Amygdala (tissue), 56 donors: Measurements from ENCODE around the gene TMEM87B.
A peak's percentile ranks its signal among the peaks of the same experiment; 100 is the strongest.
"Not testable (repeated sequence)": the region's sequence is repeated elsewhere in the genome, so short reads cannot be mapped to it uniquely, and the experiment has no call there.

Source experiments
- DNase-seq, 56 donors: peaks; one replicate each; lab custom pipeline; 2025; lab: John Stamatoyannopoulos, UW

The TMEM87B gene

DNA sequence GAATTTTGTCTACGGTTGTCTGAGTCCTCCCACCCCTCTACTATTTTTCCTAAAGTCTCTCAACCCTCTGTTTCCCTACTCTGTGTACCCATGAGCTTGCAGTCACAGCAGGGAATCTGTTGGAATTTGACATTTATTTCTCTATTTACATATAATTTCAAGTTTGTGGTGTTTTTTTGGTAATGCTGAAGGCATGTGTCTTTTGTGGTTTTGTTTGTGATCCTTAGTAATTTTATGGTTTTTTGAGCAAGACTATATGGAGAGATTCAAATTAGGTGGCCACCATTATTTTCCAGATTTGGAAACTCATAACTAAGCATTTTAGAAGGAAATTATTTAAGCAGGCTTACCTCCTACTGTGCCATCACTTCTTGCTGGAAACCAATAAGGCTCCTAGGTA lies 55.9 kb downstream of the TMEM87B start:
- DNase-seq = no peak

DNA sequence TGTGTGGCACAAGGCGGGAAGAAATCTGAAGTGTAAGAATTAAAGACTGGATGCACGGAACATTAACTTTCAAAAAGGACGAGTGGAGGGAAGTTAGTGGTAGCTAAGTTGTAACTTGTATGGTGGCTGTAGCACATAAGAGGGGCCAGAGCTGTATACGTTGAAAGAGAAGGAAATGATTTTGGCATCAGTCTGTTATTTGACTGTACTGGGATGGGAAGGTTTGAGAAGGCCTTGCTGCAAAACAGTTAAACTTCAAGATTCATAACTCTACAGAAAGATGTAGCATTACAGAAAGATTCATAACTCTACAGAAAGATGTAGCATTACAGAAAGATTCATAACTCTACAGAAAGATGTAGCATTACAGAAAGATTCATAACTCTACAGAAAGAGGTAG lies 58.3 kb downstream of the TMEM87B start:
- not testable (repeated sequence) for DNase-seq

DNA sequence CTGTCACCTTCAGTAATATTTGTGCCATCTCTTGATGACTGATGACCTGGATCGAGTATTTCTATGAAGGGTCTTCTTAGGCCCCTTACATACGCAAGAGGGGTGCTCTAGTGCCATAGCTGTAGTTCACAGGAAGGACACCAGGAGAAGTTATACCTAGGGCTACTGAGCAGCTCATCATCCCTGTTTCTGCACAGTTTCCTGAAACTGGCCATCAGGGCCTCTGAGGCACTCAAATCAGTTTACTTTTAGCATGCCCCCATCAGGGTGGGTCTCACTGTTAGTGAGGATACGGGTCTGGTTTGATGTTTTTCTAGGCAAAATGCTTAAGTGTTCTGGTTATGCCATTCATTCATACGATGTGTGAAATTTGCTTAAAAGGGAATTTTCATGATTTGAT lies 63.1 kb downstream of the TMEM87B start:
- no peak for DNase-seq

DNA sequence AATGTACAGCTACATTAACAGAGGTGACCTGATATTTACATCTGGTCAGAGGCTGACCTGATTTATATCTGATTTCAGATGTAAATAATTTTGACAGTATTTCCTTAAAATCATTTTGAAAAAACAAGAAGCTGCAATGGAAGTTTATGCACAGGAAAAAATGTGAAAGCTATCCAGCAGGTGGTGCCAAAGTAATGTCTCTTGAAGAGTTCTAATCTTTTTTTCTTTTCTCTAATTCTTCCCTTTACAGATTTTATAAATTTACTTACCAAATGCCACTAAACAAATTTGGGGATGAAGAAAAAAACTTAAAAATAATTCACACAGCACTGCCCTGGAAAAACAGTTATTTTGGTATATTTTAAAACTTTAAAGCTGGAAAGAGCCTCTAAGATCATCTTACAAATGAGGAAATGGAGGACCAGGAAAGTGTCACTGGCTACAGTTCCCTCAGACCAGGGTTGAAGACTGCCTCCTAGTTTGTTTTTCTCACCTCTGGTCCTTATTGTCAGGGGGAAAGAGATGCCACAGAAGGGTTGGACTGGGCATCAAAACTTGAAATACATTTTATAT lies 66.7 kb downstream of the TMEM87B start:
- DNase-seq = peak in 4 of 56 donors; percentile 5 to 66 (median 30)

DNA sequence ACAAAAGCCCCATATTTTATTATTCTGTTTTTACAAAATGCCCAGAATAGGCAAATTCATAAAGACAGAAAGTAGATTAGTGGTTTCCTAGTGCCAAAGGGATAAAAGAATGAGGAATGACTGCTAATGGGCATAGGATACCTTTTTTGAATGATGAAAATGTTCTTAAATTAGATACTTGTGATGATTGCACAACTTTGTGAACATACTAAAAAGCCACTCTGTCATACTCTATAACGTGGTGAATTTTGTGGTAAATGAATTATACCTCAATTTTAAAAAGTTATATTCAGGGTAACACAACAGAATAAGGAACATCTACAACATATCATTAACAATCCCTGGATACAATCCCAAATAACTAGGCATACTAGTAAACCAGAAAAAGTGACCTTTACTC lies 74.0 kb downstream of the TMEM87B start:
- no peak for DNase-seq

DNA sequence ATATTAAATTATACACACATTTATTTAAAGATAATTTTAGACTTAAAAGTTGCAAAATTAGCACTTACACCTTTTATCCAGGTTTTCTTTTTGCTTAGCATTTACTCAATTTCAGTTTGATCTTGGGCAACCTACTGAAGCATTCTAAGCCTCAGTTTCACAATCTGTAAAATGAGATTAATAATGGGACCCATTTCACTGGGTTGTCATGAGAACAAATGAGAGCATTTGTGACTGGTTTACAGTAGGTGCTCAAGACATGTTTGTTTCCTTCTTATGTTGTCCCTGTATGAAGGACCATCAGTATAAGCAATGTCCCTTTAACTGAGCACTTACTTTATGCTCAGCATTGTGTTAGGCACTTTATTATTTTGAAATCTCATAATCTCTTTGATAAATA lies 78.3 kb downstream of the TMEM87B start:
- no peak for DNase-seq

DNA sequence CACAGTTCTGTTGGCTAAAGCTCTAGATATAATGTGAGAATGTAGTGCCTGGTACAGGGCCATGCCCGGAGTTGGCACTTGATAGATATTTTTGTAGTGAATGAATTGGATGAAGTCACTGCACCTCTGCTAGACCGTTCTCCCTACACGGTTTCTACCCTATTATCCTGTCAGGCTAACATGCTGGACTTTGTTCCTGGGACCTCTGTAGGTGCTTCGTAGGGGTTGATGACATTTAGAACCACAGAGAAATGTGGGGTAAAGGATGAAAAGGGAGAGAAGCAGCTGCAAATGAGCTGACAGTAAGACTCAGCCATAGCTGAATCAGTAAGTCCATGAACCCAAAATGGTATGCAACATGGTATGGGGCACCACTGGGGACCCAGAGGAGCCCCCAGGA lies 79.1 kb downstream of the TMEM87B start:
- DNase-seq = no peak

DNA sequence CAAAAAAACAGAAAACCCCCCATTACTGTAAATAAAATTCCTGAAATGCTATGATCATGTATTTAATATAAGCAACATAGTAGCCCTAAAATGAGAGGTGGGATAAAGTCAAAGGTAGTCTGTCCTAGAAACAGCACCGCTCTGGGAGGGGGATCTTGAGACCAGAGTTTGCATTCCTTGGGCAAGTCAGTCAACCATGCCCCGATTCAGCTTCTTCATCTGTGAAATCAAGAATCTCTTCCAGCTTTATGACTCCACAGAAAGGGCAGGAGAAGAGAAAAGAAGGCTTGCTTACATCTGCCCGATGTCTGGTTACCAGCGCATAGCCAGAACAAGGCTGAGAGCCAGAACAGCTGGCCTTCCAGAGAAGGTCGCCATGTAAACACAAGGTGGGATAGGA lies 81.0 kb downstream of the TMEM87B start:
- no peak for DNase-seq

DNA sequence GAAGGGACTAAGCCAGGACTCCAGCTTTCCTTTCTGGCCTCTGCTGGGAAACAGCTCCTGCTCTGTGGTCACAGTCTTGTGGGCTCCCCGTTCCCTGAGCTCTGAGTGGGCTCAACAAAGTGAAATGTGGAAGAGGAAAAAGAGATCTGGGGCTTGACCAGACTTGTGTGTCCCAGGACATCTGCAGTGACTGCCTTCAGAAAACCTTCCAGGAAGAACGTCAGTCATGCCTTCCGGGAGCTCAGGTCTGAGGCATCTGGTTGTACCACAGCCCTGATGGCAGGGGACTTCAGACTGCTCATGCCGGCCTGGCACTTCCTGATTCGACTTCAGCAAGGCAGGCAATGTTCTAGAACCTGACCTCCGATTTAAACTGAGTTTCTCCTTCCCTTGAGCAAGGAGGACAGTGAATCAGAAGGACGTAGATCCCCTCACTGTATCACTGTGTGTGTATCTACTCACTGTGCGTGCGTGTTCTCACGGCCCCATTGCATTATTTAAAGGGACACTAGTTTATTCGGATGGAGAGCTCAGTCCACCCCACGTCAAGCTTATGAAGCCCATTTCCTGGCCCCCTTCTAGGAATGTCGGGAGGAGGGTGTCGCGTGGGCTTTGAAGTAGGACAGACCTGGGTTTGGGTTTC lies 82.6 kb downstream of the TMEM87B start:
- no peak for DNase-seq

DNA sequence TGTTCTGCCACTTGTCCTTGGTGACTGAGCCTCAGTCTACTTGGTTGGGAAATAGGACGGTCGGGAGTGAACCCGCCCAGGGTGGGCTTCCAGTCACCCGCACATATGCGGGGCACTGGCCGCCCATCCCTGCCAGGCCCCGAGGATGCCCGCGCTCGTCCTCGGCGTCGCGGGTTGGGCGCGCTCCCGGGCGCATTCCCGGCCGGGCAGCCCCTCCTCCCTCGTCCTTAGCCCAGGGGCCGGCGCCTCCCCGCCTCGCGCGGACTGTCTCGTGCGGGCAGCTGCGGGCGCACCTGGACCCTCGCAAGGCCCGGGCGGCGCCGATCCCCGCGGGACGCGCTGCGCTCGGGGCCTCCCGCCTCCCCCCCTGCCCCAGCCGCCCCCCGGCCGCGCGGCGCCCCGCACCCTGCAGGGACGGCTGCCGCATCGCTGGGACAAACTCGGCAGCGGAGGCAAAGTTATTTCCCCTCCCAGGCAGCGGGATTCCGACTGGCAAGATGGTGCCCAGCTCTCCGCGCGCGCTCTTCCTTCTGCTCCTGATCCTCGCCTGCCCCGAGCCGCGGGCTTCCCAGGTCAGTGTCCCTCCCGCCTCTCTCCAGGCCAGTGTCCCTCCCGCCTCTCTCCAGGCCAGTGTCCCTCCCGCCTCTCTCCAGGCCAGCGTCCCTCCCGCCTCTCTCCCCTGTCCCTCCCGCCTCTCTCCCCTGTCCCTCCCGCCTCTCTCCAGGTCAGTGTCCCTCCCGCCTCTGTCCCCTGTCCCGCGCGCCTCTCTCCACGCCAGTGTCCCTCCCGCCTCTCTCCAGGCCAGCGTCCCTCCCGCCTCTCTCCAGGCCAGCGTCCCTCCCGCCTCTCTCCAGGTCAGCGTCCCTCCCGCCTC lies 83.3 kb downstream of the TMEM87B start, which contains the start of gene FBLN7:
TSS of gene FBLN7 (plus strand) at position 227 of the 874 bp plus-strand sequence. CDS start at position 498, 271 bp downstream.
- no peak for DNase-seq

DNA sequence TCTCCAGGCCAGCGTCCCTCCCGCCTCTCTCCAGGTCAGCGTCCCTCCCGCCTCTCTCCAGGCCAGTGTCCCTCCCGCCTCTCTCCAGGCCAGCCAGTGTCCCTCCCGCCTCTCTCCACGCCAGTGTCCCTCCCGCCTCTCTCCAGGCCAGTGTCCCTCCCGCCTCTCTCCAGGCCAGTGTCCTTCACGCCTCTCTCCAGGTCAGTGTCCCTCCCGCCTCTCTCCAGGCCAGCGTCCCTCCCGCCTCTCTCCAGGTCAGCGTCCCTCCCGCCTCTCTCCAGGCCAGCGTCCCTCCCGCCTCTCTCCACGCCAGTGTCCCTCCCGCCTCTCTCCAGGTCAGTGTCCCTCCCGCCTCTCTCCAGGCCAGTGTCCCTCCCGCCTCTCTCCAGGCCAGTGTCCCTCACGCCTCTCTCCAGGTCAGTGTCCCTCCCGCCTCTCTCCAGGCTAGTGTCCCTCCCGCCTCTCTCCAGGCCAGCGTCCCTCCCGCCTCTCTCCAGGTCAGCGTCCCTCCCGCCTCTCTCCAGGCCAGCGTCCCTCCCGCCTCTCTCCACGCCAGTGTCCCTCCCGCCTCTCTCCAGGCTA lies 84.1 kb downstream of the TMEM87B start:
- DNase-seq = not testable (repeated sequence)

DNA sequence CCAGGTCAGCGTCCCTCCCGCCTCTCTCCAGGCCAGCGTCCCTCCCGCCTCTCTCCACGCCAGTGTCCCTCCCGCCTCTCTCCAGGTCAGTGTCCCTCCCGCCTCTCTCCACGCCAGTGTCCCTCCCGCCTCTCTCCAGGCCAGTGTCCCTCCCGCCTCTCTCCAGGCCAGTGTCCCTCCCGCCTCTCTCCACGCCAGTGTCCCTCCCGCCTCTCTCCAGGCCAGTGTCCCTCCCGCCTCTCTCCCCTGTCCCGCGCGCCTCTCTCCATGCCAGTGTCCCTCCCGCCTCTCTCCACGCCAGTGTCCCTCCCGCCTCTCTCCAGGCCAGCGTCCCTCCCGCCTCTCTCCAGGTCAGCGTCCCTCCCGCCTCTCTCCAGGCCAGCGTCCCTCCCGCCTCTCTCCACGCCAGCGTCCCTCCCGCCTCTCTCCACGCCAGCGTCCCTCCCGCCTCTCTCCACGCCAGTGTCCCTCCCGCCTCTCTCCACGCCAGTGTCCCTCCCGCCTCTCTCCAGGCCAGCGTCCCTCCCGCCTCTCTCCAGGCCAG lies 84.7 kb downstream of the TMEM87B start:
- DNase-seq = not testable (repeated sequence)

DNA sequence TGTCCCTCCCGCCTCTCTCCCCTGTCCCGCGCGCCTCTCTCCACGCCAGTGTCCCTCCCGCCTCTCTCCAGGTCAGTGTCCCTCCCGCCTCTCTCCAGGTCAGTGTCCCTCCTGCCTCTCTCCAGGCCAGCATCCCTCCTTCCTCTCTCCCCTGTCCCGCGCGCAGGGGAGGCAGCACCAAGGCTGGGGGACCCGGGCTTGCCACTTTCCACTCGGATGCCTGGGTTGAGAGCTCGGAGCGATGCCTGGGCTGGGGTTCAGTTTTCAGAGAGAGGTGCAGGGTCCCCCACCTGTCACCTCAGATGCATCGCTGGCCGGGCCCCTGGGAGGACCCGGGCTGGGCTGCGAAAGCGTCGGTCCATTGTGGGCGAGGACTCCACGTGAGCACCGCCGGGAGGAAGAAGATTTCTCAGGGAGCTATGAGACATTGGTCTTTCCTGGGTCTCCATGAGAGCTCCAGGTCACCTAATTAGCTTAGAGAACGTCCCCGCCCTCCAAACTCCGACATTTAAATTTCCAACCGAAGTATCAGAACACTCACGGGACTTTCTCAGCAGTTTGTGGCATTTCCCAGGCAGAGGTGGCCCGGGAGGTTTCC lies 85.2 kb downstream of the TMEM87B start:
- DNase-seq = no peak

DNA sequence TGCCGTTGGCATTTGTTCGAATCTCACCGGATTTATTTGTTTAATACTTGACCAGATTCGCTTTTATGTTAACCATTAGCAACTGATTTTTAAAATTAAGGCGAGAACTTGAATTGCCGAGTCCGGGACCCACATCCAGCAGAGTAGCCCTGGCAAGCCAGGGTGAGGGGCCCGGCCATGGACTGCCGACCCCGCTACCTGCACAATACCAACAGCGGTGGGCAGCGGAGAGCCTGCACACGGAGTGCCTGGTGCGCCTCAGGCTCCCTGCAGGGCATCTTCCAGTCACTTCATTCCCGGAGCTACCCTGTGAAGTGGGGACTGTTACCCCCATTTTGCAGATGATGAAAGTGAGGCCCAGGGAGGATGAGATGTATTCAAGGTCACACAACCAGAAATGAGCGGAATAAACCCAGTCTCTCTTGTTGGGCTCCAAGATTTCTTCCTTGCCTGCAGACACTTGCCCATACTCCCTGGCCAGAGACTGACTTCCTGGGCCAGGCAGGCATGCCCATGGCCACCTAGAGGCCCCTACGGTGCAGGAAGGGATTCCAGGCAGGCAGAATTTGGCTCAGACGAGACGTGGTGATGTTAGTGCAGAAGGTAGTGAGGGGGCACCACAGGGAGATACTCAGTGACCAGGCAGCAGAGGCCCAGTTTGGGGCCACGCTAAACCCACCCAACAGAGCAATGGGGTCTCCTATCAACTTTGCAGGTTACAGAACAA lies 86.0 kb downstream of the TMEM87B start:
- no peak for DNase-seq

DNA sequence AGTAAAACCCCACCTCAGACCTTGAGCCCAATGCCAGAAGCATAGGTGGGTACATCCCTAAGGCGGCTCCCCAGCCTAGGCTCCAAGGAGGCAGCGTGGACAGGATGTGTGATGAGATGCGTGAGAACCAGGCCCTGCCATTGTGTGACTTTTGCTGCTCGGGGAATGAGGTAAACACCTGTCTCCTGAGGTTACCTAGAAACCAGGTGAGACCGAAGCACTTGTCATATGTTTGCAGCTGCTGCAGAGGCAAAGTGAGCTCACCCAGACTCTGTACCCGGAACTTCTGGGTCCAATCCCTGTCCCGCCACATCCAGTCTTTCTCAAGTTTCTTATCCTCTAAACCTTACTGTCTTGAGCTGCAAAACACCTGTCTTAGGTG lies 86.5 kb downstream of the TMEM87B start:
- DNase-seq = no peak

DNA sequence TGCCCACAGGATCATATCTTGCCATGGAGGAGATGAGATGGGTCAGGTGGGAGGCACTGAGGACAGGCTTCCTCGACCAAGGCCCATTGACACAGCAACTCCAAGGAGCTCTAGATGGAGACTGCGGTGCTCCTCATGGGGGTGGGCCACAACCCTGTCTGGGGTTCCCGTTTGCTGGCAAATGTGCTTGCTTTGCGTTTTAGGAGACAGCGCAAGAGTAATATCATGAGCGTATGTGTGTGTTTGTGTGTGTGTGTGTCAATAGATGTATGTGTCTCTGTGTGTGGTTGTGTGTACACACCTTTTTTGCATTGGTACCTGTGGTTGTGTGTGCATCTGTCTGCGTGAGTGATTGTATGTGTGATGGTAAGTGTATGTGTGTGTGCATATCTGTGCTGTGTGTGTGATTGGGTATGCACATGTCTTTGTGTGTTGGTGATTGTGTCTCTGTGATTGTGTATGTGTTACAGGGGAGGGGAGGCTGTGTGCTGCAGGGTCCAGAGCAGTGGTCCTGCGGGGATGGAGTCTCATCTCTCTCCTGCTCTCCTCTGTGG lies 87.5 kb downstream of the TMEM87B start:
- DNase-seq = no peak

DNA sequence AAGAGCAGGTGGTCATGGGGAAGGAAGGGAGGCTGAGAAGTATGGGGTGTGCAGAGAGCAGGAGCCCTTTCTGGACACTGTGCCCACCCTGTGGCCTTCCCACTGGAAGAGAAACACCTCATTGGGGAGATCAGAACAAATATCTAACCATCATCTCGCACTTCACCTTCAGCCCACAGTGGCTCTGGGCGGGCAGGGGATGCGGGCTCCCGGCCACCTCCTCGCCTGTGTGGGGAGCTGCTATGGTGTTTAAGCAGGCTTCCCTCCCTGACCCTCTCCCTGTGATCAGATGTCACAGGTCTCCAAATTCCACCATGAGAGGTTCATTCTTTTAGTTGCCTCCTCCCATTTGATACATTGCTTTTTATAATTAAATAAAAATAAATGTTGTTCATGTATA lies 88.1 kb downstream of the TMEM87B start:
- no peak for DNase-seq

DNA sequence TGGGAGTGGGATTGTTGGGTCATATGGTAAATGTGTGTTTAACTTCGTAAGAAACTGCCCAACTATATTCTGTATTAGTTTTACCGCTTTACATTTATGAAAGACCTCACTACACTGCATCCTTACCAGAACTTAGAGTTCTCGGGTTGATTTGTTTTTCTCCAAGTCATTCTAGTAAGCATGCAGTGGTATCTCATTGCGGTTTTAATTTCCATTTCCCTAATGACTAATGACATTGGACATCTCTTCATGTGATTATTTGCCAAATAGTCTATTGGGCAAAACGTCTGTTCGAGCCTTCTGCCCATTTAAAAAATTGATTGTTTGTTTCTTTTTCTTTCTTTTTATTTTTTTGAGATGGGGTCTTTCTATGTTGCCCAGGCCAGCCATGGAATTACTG lies 89.9 kb downstream of the TMEM87B start:
- DNase-seq = no peak

DNA sequence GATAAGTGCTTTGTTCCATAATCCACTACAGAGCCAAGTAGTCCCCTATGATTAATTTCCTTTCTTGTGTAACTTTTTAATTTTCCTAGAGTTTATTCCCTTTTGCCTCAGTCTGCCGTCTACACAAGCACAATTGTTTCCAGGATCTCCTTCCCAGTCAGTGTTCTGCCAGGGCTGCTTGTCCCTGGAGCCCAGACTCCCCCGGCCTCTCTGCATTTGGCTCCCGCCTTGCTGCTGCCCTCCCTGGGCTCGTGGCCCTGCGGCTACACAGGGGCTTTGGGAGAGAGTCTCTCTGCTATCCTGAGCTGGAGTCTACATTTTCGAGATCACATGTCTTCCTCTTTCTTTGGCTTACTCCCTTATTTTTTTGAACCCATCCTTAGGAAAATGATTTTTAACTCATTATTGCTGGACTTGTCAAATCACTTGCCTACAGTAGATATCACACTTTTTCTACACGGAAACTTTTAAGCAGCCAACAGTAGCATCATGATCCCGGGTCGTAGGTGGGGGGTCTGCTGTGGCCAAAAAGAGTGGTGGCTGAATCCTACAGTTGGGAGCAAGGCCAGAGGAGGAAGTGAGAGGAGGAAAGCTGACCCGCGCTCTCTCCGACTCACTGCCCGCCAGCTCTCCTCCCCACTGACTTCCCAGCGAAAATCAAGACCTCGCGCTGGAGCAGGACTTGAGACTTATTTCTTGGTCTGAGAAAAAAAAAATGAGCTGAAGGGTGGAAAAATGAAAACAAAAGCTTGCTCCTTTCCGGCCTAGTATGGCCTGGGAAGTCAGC lies 92.5 kb downstream of the TMEM87B start:
- no peak for DNase-seq
